Regular cardiac myocyte (primary cell): ENCODE measurements around the gene UBASH3B. TPM values are rescaled to one million over a fixed set of nuclear protein-coding genes. Genes with fewer than 3 reads are reported as not detected.

Source experiments
- total RNA-seq: library from RNA; depleted of rRNA; stranded (reverse); fragments of >200 nt; gene quantifications from 2 replicates; pipeline ENCODE4 v1.2.3, GENCODE V29; 2014

UBASH3B gene, protein sequence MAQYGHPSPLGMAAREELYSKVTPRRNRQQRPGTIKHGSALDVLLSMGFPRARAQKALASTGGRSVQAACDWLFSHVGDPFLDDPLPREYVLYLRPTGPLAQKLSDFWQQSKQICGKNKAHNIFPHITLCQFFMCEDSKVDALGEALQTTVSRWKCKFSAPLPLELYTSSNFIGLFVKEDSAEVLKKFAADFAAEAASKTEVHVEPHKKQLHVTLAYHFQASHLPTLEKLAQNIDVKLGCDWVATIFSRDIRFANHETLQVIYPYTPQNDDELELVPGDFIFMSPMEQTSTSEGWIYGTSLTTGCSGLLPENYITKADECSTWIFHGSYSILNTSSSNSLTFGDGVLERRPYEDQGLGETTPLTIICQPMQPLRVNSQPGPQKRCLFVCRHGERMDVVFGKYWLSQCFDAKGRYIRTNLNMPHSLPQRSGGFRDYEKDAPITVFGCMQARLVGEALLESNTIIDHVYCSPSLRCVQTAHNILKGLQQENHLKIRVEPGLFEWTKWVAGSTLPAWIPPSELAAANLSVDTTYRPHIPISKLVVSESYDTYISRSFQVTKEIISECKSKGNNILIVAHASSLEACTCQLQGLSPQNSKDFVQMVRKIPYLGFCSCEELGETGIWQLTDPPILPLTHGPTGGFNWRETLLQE
- total RNA-seq = 22.6 and 40.8 TPM in 2 replicates

GRCh38 chr11:122655527-122656072 lies at the start of gene UBASH3B:
TSS of gene UBASH3B (plus strand) at chr11:122655722. CDS start at chr11:122656050, 328 bp downstream.

Other genes starting within 250 kb of the UBASH3B start
- under 0.01 TPM in 1 of 2 replicates, not detected in the other for gene CRTAM, start 182.8 kb downstream of the UBASH3B start, total RNA-seq
- gene JHY, start 227.0 kb downstream of the UBASH3B start, total RNA-seq = 0.38 and 1.1 TPM in 2 replicates